Hepatocyte (in vitro differentiated cells): ENCODE results near the gene FRMD6.

Experiments used
- CTCF ChIP-seq: fragments of 200-600 bp; sonication (generic); IDR thresholded peaks from 2 replicates; pipeline ENCODE4 v1.5.1; 2016; ENCODE audit warnings: antibody characterized with exemption, mild to moderate bottlenecking; ENCODE audit not compliant: poor library complexity
- EZH2phosphoT487 ChIP-seq: fragments of 200-600 bp; sonication (generic); IDR thresholded peaks from one replicate; pipeline ENCODE4 v1.6.1; 2018; ENCODE audit warnings: antibody characterized with exemption, mild to moderate bottlenecking, low read depth, moderate library complexity; ENCODE audit not compliant: unreplicated experiment, severe bottlenecking

GRCh38 chr14:51701951-51702350, 50.2 kb downstream of the FRMD6 start:
- TF ChIP-seq CTCF (no peak), EZH2phosphoT487 (no peak)
